Osteoblast (primary cell): Measurements from ENCODE around the gene CHEK1. TPM values are rescaled to one million over a fixed set of nuclear protein-coding genes. Genes with fewer than 3 reads are reported as not detected.
"Not testable (repeated sequence)": the region's sequence is repeated elsewhere in the genome, so short reads cannot be mapped to it uniquely, and the experiment has no call there.

Source experiments
- DNase-seq: peaks from one replicate; pipeline ENCODE4 v3.0.0; 2011; ENCODE audit warnings: low spot score, mixed read lengths; ENCODE audit not compliant: insufficient read length; ENCODE audit errors: missing footprints
- H2AFZ ChIP-seq: 2 replicates; pipeline ENCODE4 v1.6.0; 2011; ENCODE audit warnings: mild to moderate bottlenecking, low read length
- H3K27ac ChIP-seq: 2 replicates; pipeline ENCODE4 v1.5.1; 2011; ENCODE audit warnings: mild to moderate bottlenecking, low read depth, low read length, moderate library complexity
- H3K27me3 ChIP-seq: 2 replicates; pipeline ENCODE4 v1.6.0; 2012; ENCODE audit warnings: mild to moderate bottlenecking, control low read depth, inconsistent platforms, low read length, moderate library complexity; ENCODE audit not compliant: insufficient read depth
- H3K36me3 ChIP-seq: 2 replicates; pipeline ENCODE4 v1.5.1; 2011; ENCODE audit warnings: mild to moderate bottlenecking, low read length, control low read depth, moderate library complexity; ENCODE audit not compliant: insufficient read depth
- H3K4me1 ChIP-seq: 2 replicates; pipeline ENCODE4 v1.5.1; 2011; ENCODE audit warnings: mild to moderate bottlenecking, low read length, control low read depth, moderate library complexity; ENCODE audit not compliant: insufficient read depth
- H3K4me2 ChIP-seq: 2 replicates; pipeline ENCODE4 v1.6.0; 2011; ENCODE audit warnings: mild to moderate bottlenecking, low read length; ENCODE audit not compliant: insufficient read depth
- H3K4me3 ChIP-seq: fragments of 200-600 bp; sonication (generic); 3 replicates; pipeline ENCODE4 v1.5.1; 2012; ENCODE audit warnings: mild to moderate bottlenecking, low read length, inconsistent platforms; ENCODE audit not compliant: insufficient read depth
- H3K79me2 ChIP-seq: 2 replicates; pipeline ENCODE4 v1.6.0; 2012; ENCODE audit warnings: mild to moderate bottlenecking, low read length, control low read depth, inconsistent platforms; ENCODE audit not compliant: insufficient read depth
- H3K9me3 ChIP-seq: 2 replicates; pipeline ENCODE4 v1.5.1; 2011; ENCODE audit warnings: low read depth, low read length, control low read depth
- H4K20me1 ChIP-seq: 2 replicates; pipeline ENCODE4 v1.6.0; 2012; ENCODE audit warnings: mild to moderate bottlenecking, low read length, control low read depth; ENCODE audit not compliant: insufficient read depth
- CTCF ChIP-seq: IDR thresholded peaks from 2 replicates; pipeline ENCODE4 v1.5.1; 2011; ENCODE audit warnings: mild to moderate bottlenecking, low read depth, low read length, moderate library complexity; ENCODE audit errors: extremely low read depth
- total RNA-seq: library from RNA; depleted of rRNA; stranded (reverse); fragments of >200 nt; gene quantifications from 2 replicates; pipeline ENCODE4 v1.2.3, GENCODE V29; 2012

The CHEK1 gene
- total RNA-seq, 1 donor: 16.6 TPM

DNA sequence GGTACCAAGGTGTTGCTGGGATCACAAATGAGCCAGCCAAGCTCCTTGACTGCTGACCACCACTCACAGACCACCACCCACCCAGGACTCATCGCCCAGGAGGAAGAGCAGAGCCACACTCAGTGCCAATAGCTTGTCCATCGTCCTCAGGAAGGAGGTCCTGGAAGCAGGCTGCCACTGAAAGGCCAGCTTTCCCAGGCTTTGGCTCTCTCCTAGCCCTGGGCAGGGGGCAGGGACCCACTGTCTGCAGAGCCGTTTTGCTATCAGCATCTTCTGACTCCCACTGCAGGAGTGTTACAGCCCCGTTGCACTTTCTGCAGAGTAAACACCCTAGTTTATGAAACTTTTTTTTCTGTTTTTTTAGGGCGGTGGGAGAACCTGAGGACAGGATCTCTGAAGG, 67.9 kb downstream of the CHEK1 start:
- H3K27ac ChIP-seq: no peak overlapping the region
- no peak overlapping the region for H2AFZ ChIP-seq
- H3K4me2 ChIP-seq: no peak overlapping the region
- no peaks in the 10 kb centered on the region for H3K27me3 ChIP-seq
- no peak for DNase-seq
- H3K4me1 ChIP-seq: no peaks in the 10 kb centered on the region
- no peaks in the 10 kb centered on the region for H3K36me3 ChIP-seq
- TF ChIP-seq CTCF: no peak
- H3K79me2 ChIP-seq: no peaks in the 10 kb centered on the region
- no peaks in the 10 kb centered on the region for H3K9me3 ChIP-seq
- H4K20me1 ChIP-seq: no peaks in the 10 kb centered on the region
- no peak overlapping the region for H3K4me3 ChIP-seq

DNA sequence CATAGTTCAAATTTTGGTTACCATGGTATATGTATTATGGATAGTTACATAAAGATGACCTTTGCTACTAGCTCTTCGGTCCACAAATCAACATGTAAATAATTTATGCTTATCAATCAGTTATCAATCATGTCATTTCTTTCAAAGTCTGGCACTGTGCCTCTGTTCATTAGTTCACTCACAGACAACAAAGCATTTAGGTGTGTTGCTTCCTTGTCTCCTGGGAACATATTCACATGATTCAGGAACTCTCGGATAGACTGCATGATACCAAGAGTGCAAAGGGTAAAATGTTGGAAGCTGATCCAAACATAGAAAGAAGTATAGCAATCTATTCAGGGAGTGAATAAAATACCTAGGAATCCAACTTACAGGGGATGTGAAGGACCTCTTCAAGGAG, 70.0 kb downstream of the CHEK1 start:
- Histone ChIP-seq H3K4me3 (no peak overlapping the region), H3K27me3 (no peaks in the 10 kb centered on the region), H3K27ac (no peak overlapping the region), H3K4me2 (no peak overlapping the region), H2AFZ (no peak overlapping the region), H4K20me1 (no peaks in the 10 kb centered on the region), H3K79me2 (no peaks in the 10 kb centered on the region), H3K36me3 (no peaks in the 10 kb centered on the region), H3K4me1 (no peaks in the 10 kb centered on the region), H3K9me3 (no peaks in the 10 kb centered on the region)
- TF ChIP-seq CTCF: no peak
- no peak for DNase-seq

DNA sequence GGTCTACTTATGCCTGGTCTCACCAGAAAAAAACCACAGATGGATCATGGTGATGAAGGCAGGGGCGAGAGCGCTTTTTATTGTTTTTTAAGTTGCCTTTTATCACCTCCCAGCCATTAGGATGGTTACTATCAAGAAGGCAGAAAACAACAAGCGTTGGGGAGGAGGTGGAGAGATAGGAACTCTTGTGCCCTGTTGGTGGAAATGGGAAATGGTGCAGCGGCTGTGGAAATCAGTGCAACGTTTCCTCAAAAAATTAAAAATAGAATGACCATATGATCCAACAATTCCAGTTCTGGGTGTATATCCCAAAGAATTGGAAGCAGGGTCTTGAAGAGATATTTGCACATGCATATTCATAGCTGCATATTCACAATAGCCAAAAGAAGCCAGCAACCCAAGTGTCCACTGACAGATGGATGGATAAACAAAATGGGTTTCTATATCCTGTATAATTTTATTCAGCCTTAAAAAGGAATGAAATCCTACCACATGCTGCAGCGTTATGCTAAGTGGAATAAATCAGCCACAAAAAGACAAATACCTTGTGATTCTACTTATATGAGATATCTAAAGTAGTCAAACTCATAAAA, 76.2 kb downstream of the CHEK1 start:
- TF ChIP-seq CTCF: no peak
- Histone ChIP-seq H4K20me1 (no peaks in the 10 kb centered on the region), H3K4me3 (no peak overlapping the region), H2AFZ (no peak overlapping the region), H3K27me3 (no peaks in the 10 kb centered on the region), H3K27ac (no peak overlapping the region), H3K4me2 (no peak overlapping the region), H3K4me1 (no peaks in the 10 kb centered on the region), H3K9me3 (no peaks in the 10 kb centered on the region), H3K36me3 (no peaks in the 10 kb centered on the region), H3K79me2 (no peaks in the 10 kb centered on the region)
- DNase-seq: no peak

- Histone ChIP-seq H3K36me3 (no peaks in the 10 kb centered on the region), H3K27ac (no peak overlapping the region), H3K4me1 (no peaks in the 10 kb centered on the region), H3K4me2 (no peak overlapping the region), H3K4me3 (no peak overlapping the region), H3K79me2 (no peaks in the 10 kb centered on the region), H3K9me3 (no peaks in the 10 kb centered on the region), H3K27me3 (no peaks in the 10 kb centered on the region), H4K20me1 (no peaks in the 10 kb centered on the region), H2AFZ (no peak overlapping the region)
- DNase-seq: no peak
- no peak for TF ChIP-seq CTCF
Observed at GRCh38 chr11:125701858-125702621, 77.1 kb downstream of the CHEK1 start.

DNA sequence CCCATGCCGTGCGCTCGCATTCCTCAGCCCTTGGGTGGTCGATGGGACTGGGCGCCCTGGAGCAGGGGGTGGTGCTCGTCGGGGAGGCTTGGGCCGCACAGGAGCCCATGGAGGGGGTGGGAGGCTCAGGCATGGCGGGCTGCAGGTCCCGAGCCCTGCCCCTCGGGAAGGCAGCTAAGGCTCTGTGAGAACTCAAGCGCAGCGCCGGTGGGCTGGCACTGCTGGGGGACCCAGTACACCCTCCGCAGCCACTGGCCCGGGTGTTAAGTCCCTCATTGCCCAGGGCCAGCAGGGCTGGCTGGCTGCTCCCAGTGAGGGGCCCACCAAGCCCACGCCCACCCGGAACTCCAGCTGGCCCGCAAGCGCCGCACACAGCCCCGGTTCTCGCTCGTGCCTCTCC, 79.7 kb downstream of the CHEK1 start:
- H3K36me3 ChIP-seq, H3K9me3 ChIP-seq, H4K20me1 ChIP-seq, H3K79me2 ChIP-seq, H3K27me3 ChIP-seq, H3K4me1 ChIP-seq, H3K4me2 ChIP-seq, DNase-seq, H2AFZ ChIP-seq, H3K27ac ChIP-seq, H3K4me3 ChIP-seq: not testable (repeated sequence)
